DOHH2 (cell line): ENCODE measurements around the gene FUT7.
A peak's percentile ranks its signal among the peaks of the same experiment; 100 is the strongest.

ENCODE experiments used
- H3F3A ChIP-seq: fragments of 200-600 bp; sonication (generic), shearing (Covaris generic); 2 replicates; pipeline ENCODE4 v1.6.0; 2016; ENCODE audit warnings: antibody characterized with exemption, mild to moderate bottlenecking; ENCODE audit not compliant: control insufficient read depth, insufficient read depth
- H3K27ac ChIP-seq: fragments of 200-600 bp; sonication (generic); 2 replicates; pipeline ENCODE4 v1.5.1; 2014; ENCODE audit warnings: low read depth, mild to moderate bottlenecking, low read length, moderate library complexity
- H3K27me3 ChIP-seq: fragments of 200-600 bp; sonication (generic); 2 replicates; pipeline ENCODE4 v1.6.1; 2014; ENCODE audit warnings: mild to moderate bottlenecking, low read length, mixed read lengths; ENCODE audit not compliant: control insufficient read depth
- H3K36me3 ChIP-seq: fragments of 200-600 bp; sonication (generic); 2 replicates; pipeline ENCODE4 v1.6.1; 2014; ENCODE audit warnings: mild to moderate bottlenecking, low read length, moderate library complexity, mixed read lengths; ENCODE audit not compliant: control insufficient read depth
- H3K4me1 ChIP-seq: fragments of 200-600 bp; sonication (generic); 2 replicates; pipeline ENCODE4 v1.6.1; 2014; ENCODE audit warnings: mild to moderate bottlenecking, low read length, mixed read lengths; ENCODE audit not compliant: control insufficient read depth
- H3K4me2 ChIP-seq: fragments of 200-600 bp; sonication (generic); 2 replicates; pipeline ENCODE4 v1.6.0; 2014; ENCODE audit warnings: mild to moderate bottlenecking, low read length, moderate library complexity
- H3K4me3 ChIP-seq: fragments of 200-600 bp; sonication (generic); 2 replicates; pipeline ENCODE4 v1.5.1; 2014; ENCODE audit warnings: mild to moderate bottlenecking, low read length, mixed read lengths
- H3K79me2 ChIP-seq: fragments of 200-600 bp; sonication (generic); 2 replicates; pipeline ENCODE4 v1.6.1; 2014; ENCODE audit warnings: mild to moderate bottlenecking, low read length, mixed read lengths; ENCODE audit not compliant: control insufficient read depth
- H3K9me2 ChIP-seq: fragments of 200-600 bp; sonication (generic); replicated peaks from 2 replicates; pipeline ENCODE4 v1.6.1; 2014; ENCODE audit warnings: mild to moderate bottlenecking, low read length, mixed read lengths; ENCODE audit not compliant: control insufficient read depth
- H3K9me3 ChIP-seq: fragments of 200-600 bp; sonication (generic); 2 replicates; pipeline ENCODE4 v1.6.1; 2014; ENCODE audit warnings: antibody characterized with exemption, low read length, mixed read lengths; ENCODE audit not compliant: control insufficient read depth, insufficient read depth
- H4K20me1 ChIP-seq: fragments of 200-600 bp; sonication (generic); 2 replicates; pipeline ENCODE4 v1.6.0; 2014; ENCODE audit warnings: low read depth, mild to moderate bottlenecking, antibody characterized with exemption, low read length, moderate library complexity; ENCODE audit not compliant: control insufficient read depth, insufficient read depth
- EZH2phosphoT487 ChIP-seq: fragments of 200-600 bp; sonication (generic); IDR thresholded peaks from 2 replicates; pipeline ENCODE4 v1.6.1; 2017; ENCODE audit warnings: borderline replicate concordance, mild to moderate bottlenecking, antibody characterized with exemption, low read length, moderate library complexity, mixed read lengths
- TF ChIP-seq, protein P1 (sequence below): fragments of 200-600 bp; sonication (generic); IDR thresholded peaks from one replicate; pipeline ENCODE4 v1.5.1; 2014; ENCODE audit warnings: antibody characterized with exemption, mild to moderate bottlenecking, low read depth, low read length; ENCODE audit not compliant: poor library complexity, severe bottlenecking

FUT7 gene

GRCh38 chr9:137031904-137032640 is at the start of gene FUT7:
Gene FUT7, minus strand, starts transcription at chr9:137032088. Its CDS starts 97 bp downstream, at chr9:137031991.
- Histone ChIP-seq H3K36me3 (no peaks in the 10 kb centered on the region), H3K4me3 (no peak within 1 kb of the TSS), H4K20me1 (0 out of 2 replicates have a peak, but pooled peaks cover 3% of the 10 kb centered on the region), H3K27ac (no peak within 1 kb of the TSS), H3K9me2 (no peaks in the 10 kb centered on the region), H3K4me2 (peak within 1 kb of the TSS; percentile 40), H3K9me3 (no peaks in the 10 kb centered on the region), H3K79me2 (no peaks in the 10 kb centered on the region), H3K4me1 (peaks cover 51% of the 10 kb centered on the region), H3K27me3 (peaks cover 57% of the 10 kb centered on the region), H3F3A (no peaks in the 10 kb centered on the region)
- TF ChIP-seq, protein P1, sequence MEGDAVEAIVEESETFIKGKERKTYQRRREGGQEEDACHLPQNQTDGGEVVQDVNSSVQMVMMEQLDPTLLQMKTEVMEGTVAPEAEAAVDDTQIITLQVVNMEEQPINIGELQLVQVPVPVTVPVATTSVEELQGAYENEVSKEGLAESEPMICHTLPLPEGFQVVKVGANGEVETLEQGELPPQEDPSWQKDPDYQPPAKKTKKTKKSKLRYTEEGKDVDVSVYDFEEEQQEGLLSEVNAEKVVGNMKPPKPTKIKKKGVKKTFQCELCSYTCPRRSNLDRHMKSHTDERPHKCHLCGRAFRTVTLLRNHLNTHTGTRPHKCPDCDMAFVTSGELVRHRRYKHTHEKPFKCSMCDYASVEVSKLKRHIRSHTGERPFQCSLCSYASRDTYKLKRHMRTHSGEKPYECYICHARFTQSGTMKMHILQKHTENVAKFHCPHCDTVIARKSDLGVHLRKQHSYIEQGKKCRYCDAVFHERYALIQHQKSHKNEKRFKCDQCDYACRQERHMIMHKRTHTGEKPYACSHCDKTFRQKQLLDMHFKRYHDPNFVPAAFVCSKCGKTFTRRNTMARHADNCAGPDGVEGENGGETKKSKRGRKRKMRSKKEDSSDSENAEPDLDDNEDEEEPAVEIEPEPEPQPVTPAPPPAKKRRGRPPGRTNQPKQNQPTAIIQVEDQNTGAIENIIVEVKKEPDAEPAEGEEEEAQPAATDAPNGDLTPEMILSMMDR = no peak
- no peak for TF ChIP-seq EZH2phosphoT487

DNA sequence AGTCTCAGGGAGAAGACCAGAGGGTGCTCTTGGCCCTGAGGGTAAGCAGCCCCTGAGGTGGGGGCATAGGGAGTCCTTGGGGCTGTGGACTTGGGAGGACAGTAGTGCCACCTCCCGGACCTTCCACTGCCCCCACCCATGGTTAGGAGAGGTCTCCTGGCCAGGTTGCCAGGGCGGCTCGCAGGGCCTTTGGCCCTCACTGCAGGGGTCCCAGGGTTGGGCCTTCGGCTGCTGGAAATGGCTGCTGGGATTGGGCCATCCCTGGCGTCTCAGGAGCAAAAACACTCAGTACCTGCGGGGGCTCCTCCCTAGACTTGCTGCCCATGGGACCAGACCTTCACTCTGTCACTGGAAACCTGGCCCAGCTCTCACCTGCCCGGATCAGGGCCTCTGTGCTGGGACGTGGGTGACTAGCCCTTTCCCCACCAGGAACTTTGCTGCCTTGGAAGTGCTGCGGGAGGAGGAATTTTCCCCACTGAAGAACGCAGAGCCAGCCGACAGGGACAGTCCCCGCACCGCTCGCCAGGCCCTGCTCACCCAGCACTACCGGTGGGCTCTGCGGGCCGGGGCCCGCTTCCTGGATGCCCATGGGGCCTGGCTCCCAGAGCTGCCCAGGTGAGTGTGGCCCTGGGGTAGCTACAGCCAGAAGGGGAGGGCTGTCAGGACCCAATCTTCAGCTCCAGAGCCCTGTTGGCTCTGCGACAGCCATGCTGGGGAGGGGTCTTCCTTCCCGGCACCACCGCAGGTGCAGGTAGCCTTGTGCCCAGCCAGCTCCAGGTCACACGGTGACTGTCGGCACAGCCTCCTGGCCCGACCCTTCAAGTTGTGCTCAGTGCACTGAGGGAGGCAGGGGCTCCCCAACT is 48.6 kb upstream of the FUT7 start:
- H3K27me3 ChIP-seq = no peaks in the 10 kb centered on the region
- H3K36me3 ChIP-seq = peaks cover 42% of the 10 kb centered on the region
- H3K4me3 ChIP-seq = no peak overlapping the region
- TF ChIP-seq, protein P1 = no peak
- TF ChIP-seq EZH2phosphoT487 = no peak
- H3K4me2 ChIP-seq = no peak overlapping the region
- peaks cover 8% of the 10 kb centered on the region for H3K79me2 ChIP-seq
- H3F3A ChIP-seq = peaks cover 4% of the 10 kb centered on the region; the same call in 1 of the 2 replicates
- 0 out of 2 replicates have a peak, but pooled peaks cover 10% of the 10 kb centered on the region for H4K20me1 ChIP-seq
- H3K4me1 ChIP-seq = peaks cover 19% of the 10 kb centered on the region
- H3K9me2 ChIP-seq = no peaks in the 10 kb centered on the region
- H3K9me3 ChIP-seq = no peaks in the 10 kb centered on the region
- no peak overlapping the region for H3K27ac ChIP-seq

DNA sequence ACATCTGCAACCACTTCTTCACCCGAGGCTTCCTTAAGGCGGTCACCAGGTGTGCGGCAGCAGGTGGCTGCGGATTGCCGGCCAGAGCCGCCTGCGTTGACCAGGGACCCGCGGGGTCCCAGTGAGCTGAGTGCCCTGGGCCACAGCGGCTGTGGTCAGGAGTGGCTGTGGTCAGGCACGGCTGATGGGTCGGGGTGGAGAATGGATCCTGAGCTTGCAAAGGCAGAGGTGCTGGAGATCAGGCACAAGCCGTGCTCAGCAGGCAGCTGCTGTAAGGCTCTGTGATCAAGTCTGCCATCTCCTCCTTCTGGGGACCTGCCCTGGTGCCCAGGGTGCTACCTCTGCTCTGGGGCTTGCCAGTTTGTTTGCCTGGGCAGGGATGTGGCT is 47.5 kb upstream of the FUT7 start:
- Histone ChIP-seq H3K36me3 (peaks cover 42% of the 10 kb centered on the region), H3K4me2 (no peak overlapping the region), H3K79me2 (peaks cover 7% of the 10 kb centered on the region), H3K9me3 (no peaks in the 10 kb centered on the region), H4K20me1 (0 out of 2 replicates have a peak, but pooled peaks cover 10% of the 10 kb centered on the region), H3F3A (peaks cover 6% of the 10 kb centered on the region; the same call in 1 of the 2 replicates), H3K27ac (no peak overlapping the region), H3K27me3 (no peaks in the 10 kb centered on the region), H3K9me2 (no peaks in the 10 kb centered on the region), H3K4me1 (peaks cover 25% of the 10 kb centered on the region), H3K4me3 (no peak overlapping the region)
- TF ChIP-seq, protein P1 = no peak
- TF ChIP-seq EZH2phosphoT487 = no peak
